HEK293T (cell line): ENCODE data around the gene LTBP2.

Experiments
- CTCF ChIA-PET: fragments of 350-600 bp; formaldehyde crosslinking; extraction: SDS; loops from one replicate; lab custom pipeline; 2021; ENCODE audit warnings: antibody characterized with exemption, inconsistent platforms; lab: Yijun Ruan, JAX
- POLR2A ChIA-PET: fragments of 350-600 bp; formaldehyde crosslinking; extraction: SDS; loops from one replicate; lab custom pipeline; 2020; ENCODE audit warnings: antibody characterized with exemption, inconsistent platforms; lab: Yijun Ruan, JAX
- DNase-seq: peaks from one replicate; pipeline ENCODE4 v3.0.0; 2012; ENCODE audit warnings: mixed read lengths; ENCODE audit errors: extremely low spot score
- ARNT ChIP-seq: fragments of 450-650 bp; IDR thresholded peaks from 2 replicates; pipeline ENCODE4 v1.6.1; 2017; ENCODE audit warnings: mild to moderate bottlenecking
- BHLHE40 ChIP-seq: fragments of 450-650 bp; IDR thresholded peaks from 2 replicates; pipeline ENCODE4 v1.6.1; 2016; ENCODE audit warnings: mild to moderate bottlenecking, moderate library complexity, borderline replicate concordance
- CTBP1 ChIP-seq: fragments of 450-650 bp; IDR thresholded peaks from 2 replicates; pipeline ENCODE4 v1.6.1; 2016; ENCODE audit warnings: borderline replicate concordance
- ELF4 ChIP-seq: fragments of 450-650 bp; IDR thresholded peaks from 2 replicates; pipeline ENCODE4 v1.6.1; 2017; ENCODE audit warnings: antibody characterized with exemption
- FOXA1 ChIP-seq: fragments of 450-650 bp; IDR thresholded peaks from 2 replicates; pipeline ENCODE4 v1.6.1; 2016; ENCODE audit warnings: mild to moderate bottlenecking
- FOXK2 ChIP-seq: fragments of 450-650 bp; IDR thresholded peaks from 2 replicates; pipeline ENCODE4 v1.6.1; 2016; ENCODE audit warnings: mild to moderate bottlenecking
- FOXM1 ChIP-seq: fragments of 450-650 bp; IDR thresholded peaks from 2 replicates; pipeline ENCODE4 v1.6.1; 2017; ENCODE audit warnings: mild to moderate bottlenecking, borderline replicate concordance
- HDGF ChIP-seq: fragments of 450-650 bp; IDR thresholded peaks from 2 replicates; pipeline ENCODE4 v1.6.1; 2017; ENCODE audit warnings: antibody characterized with exemption, borderline replicate concordance
- L3MBTL2 ChIP-seq: fragments of 450-650 bp; conservative IDR thresholded peaks from 2 replicates; pipeline ENCODE4 v1.6.1; 2016; ENCODE audit warnings: mild to moderate bottlenecking
- LEF1 ChIP-seq: fragments of 450-650 bp; IDR thresholded peaks from 2 replicates; pipeline ENCODE4 v1.6.1; 2017; ENCODE audit warnings: mild to moderate bottlenecking, borderline replicate concordance
- NFRKB ChIP-seq: fragments of 450-650 bp; IDR thresholded peaks from 2 replicates; pipeline ENCODE4 v1.6.1; 2016; ENCODE audit warnings: mild to moderate bottlenecking, moderate library complexity
- SP1 ChIP-seq: fragments of 450-650 bp; IDR thresholded peaks from 2 replicates; pipeline ENCODE4 v1.6.1; 2017
- SUZ12 ChIP-seq: fragments of 450-650 bp; IDR thresholded peaks from 2 replicates; pipeline ENCODE4 v1.6.1; 2016; ENCODE audit warnings: mild to moderate bottlenecking
- TARDBP ChIP-seq: fragments of 450-650 bp; IDR thresholded peaks from 2 replicates; pipeline ENCODE4 v1.6.1; 2016
- ZNF384 ChIP-seq: fragments of 450-650 bp; IDR thresholded peaks from 2 replicates; pipeline ENCODE4 v1.6.1; 2016
- TF ChIP-seq, protein P1 (sequence below): fragments of 450-650 bp; IDR thresholded peaks from 2 replicates; pipeline ENCODE4 v1.6.1; 2016

Gene LTBP2

DNA sequence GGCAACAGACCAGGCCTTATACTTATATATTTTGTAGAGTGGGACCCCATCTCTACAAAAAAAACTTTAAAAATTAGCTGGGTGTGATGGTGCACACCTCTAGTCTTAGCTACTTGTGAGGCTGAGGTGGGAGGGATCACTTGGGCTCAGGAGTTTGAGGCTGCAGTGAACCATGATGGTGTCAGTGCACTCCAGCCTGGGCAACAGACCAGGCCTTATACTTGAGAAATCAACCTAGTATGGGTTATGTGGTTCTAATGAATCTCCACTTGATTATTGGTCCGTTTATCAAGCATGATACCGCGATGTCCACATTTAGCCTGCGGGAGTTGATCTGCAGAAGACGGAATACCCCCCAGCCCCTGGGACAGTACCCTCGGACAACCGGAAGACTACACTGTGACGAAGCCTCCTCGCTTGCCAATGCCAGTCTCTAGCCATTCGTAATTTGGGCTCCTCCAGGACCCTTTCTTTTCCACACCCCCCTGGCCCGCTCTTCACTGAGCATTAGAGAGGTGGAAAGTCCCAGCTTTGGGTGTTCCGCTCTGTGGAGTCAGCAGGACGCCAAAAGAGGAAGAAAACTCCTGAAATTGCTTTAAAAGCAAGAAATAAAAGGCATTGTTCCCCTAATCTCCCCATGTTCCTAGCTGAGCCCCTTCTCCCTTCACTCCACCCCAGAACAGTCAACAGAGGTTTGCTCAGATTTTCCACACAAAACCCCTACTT is 19.4 kb downstream of the LTBP2 start:
- DNase-seq = no peak
- CTCF ChIA-PET = interaction anchor here (1.5 kb wide), 1 partner anchor 298 kb away, joined by 3 read pairs; no protein-coding TSS in a partner anchor
- TF ChIP-seq BHLHE40 (no peak), CTBP1 (no peak), L3MBTL2 (no peak), ARNT (no peak), NFRKB (no peak), ZNF384 (no peak), TARDBP (no peak), SP1 (no peak), LEF1 (no peak), HDGF (no peak), ELF4 (no peak), FOXA1 (no peak), FOXM1 (no peak), FOXK2 (no peak), SUZ12 (no peak)
- TF ChIP-seq, protein P1, sequence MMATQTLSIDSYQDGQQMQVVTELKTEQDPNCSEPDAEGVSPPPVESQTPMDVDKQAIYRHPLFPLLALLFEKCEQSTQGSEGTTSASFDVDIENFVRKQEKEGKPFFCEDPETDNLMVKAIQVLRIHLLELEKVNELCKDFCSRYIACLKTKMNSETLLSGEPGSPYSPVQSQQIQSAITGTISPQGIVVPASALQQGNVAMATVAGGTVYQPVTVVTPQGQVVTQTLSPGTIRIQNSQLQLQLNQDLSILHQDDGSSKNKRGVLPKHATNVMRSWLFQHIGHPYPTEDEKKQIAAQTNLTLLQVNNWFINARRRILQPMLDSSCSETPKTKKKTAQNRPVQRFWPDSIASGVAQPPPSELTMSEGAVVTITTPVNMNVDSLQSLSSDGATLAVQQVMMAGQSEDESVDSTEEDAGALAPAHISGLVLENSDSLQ = no peak
- POLR2A ChIA-PET = interaction anchor here (1.0 kb wide), 1 partner anchor 12 kb away, joined by 3 read pairs; no protein-coding TSS in a partner anchor

DNA sequence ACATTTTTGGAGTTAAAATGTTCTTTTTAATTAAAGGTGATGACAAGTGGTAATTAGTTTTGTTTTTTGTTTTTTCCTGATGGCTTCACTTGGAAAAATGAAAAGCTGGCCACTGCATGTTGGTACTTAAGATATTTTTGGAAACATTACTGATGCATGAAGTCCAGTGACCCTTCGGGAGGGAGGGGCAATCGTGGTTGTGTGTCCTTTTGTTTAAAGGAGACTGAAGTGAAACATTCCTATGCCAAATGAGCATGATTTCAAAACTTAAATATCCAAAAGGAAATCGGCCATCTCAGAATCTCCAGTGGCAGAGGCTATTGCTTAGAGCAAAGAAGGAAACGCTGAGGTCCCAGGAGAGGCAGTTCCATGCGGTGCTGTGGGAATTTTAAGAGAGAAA is 20.1 kb downstream of the LTBP2 start:
- TF ChIP-seq L3MBTL2 (no peak), ARNT (no peak), TARDBP (no peak), ELF4 (no peak), FOXM1 (no peak), SUZ12 (no peak), LEF1 (no peak), CTBP1 (no peak)
- DNase-seq = no peak
- ChIA-PET POLR2A (no interaction called here), CTCF (interaction anchor here (2.1 kb wide), 1 partner anchor 17 kb away, joined by 5 read pairs; no protein-coding TSS in a partner anchor)

DNA sequence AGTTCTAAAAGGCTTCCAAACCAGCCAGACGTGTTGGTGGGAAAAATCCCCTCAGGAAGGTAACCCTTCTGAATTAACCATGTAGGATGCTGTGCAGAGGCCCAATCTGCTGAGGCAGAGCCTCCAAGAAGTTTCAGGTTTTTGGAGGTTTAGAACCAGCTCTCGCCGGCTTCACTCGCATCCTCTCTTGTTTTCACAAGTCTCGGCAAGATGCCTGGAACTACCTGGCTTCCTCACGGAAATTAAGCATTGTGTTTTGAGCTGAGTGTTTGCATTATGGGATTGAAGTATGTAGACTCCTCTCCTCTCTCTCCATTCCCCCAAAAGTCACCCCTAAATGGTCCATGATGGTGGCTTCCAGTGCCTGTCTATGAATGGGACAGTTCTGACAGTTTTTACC is 20.6 kb downstream of the LTBP2 start:
- no peak for DNase-seq
- TF ChIP-seq ARNT (no peak), ELF4 (no peak), FOXA1 (no peak), ZNF384 (no peak), BHLHE40 (no peak), FOXM1 (no peak), TARDBP (no peak), CTBP1 (no peak), SUZ12 (no peak), FOXK2 (no peak), LEF1 (no peak), L3MBTL2 (no peak), HDGF (no peak), SP1 (no peak), NFRKB (no peak)
- TF ChIP-seq, protein P1 = no peak
- POLR2A ChIA-PET = interaction anchor here (1.2 kb wide), 1 partner anchor 18 kb away, joined by 4 read pairs; no protein-coding TSS in a partner anchor
- CTCF ChIA-PET = interaction anchor here (0.8 to 2.1 kb wide), 2 partner anchors 17 to 18 kb away, joined by 3 to 5 read pairs; no protein-coding TSS in a partner anchor

DNA sequence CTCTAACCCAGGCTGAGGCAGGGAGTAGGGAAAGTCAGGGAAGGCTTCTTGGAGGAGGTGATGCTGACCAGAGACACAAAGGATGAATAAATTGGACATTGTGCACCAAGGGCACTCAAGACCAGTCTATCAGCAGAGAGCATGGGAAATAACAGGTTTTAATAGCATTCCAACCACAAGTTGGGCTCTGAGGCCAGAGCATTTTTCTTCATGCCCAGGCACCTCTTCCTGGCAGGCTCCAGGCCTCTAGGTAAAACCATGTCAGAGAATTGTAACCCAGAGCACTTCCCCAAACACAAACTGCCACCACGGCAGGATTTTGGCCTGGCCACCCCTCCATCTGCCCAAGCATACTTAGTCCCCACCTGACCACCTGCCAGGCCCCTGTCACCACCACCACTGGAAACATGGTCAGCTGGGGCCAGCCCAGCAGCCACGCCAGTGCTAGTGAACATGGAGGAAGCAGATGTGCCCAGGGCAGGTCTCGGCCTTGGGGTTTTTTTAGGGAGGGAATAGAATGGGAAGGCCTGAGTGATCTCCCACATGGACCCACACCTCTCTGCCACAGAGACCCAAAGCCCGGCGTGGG is 22.7 kb downstream of the LTBP2 start:
- POLR2A ChIA-PET = no interaction called here
- CTCF ChIA-PET = interaction anchor here (0.7 to 0.9 kb wide), 2 partner anchors 15 to 26 kb away, joined by 3 read pairs; no protein-coding TSS in a partner anchor
- no peak for DNase-seq
- TF ChIP-seq FOXA1 (no peak), SP1 (no peak), BHLHE40 (no peak), FOXK2 (no peak), CTBP1 (no peak), LEF1 (no peak)
- TF ChIP-seq, protein P1 = no peak

GRCh38 chr14:74587363-74587707 is 24.7 kb downstream of the LTBP2 start:
- POLR2A ChIA-PET = no interaction called here
- DNase-seq = no peak
- CTCF ChIA-PET = no interaction called here
- no peak for TF ChIP-seq TARDBP
- TF ChIP-seq HDGF = no peak
- TF ChIP-seq SP1 = no peak
- no peak for TF ChIP-seq FOXA1
- TF ChIP-seq ARNT = no peak
- TF ChIP-seq FOXM1 = no peak
- TF ChIP-seq ELF4 = no peak
- no peak for TF ChIP-seq NFRKB
- TF ChIP-seq, protein P1 = no peak
